ENCODE results near the gene NAALADL2.
"Not testable (repeated sequence)": the region's sequence is repeated elsewhere in the genome, so short reads cannot be mapped to it uniquely, and the experiment has no call there.

DNA sequence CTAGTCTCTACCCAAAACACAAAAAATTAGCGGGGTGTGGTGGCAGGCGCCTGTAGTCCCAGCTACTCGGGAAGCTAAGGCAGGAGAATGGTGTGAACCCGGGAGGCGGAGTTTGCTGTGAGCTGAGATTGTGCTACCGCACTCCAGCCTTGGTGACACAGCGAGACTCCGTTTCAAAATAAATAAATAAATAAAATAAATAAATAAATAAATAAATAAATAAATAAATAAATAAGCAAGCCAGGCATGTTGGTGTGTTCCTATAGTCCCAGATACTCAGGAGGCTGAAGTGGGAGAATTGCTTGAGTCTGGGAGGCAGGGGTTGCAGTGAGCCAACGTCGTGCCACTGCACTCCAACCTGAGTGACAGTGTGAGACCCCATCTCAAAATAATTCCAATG lies 314.0 kb downstream of the NAALADL2 start:
- TF ChIP-seq, protein P1, sequence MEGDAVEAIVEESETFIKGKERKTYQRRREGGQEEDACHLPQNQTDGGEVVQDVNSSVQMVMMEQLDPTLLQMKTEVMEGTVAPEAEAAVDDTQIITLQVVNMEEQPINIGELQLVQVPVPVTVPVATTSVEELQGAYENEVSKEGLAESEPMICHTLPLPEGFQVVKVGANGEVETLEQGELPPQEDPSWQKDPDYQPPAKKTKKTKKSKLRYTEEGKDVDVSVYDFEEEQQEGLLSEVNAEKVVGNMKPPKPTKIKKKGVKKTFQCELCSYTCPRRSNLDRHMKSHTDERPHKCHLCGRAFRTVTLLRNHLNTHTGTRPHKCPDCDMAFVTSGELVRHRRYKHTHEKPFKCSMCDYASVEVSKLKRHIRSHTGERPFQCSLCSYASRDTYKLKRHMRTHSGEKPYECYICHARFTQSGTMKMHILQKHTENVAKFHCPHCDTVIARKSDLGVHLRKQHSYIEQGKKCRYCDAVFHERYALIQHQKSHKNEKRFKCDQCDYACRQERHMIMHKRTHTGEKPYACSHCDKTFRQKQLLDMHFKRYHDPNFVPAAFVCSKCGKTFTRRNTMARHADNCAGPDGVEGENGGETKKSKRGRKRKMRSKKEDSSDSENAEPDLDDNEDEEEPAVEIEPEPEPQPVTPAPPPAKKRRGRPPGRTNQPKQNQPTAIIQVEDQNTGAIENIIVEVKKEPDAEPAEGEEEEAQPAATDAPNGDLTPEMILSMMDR (IDR thresholded peaks at IDR 0.05): not testable (repeated sequence)
- TF ChIP-seq POLR2A (IDR thresholded peaks at IDR 0.05): not testable (repeated sequence)
